Stimulated activated CD4-positive, alpha-beta T cell treated with anti-CD3 and anti-CD28 coated beads, Interleukin-1b, Interleukin-23, amount 100 ng/mL, for 1 hour (primary cell): Measurements from ENCODE around the gene PLGRKT.
"Not testable (repeated sequence)": the region's sequence is repeated elsewhere in the genome, so short reads cannot be mapped to it uniquely, and the experiment has no call there.

Source experiments
- DNase-seq, 2 donors: peaks; one replicate each; pipeline ENCODE4 v3.0.0-alpha.2; 2020; ENCODE audit warnings: low read depth in 2 of 2

The PLGRKT gene

DNA sequence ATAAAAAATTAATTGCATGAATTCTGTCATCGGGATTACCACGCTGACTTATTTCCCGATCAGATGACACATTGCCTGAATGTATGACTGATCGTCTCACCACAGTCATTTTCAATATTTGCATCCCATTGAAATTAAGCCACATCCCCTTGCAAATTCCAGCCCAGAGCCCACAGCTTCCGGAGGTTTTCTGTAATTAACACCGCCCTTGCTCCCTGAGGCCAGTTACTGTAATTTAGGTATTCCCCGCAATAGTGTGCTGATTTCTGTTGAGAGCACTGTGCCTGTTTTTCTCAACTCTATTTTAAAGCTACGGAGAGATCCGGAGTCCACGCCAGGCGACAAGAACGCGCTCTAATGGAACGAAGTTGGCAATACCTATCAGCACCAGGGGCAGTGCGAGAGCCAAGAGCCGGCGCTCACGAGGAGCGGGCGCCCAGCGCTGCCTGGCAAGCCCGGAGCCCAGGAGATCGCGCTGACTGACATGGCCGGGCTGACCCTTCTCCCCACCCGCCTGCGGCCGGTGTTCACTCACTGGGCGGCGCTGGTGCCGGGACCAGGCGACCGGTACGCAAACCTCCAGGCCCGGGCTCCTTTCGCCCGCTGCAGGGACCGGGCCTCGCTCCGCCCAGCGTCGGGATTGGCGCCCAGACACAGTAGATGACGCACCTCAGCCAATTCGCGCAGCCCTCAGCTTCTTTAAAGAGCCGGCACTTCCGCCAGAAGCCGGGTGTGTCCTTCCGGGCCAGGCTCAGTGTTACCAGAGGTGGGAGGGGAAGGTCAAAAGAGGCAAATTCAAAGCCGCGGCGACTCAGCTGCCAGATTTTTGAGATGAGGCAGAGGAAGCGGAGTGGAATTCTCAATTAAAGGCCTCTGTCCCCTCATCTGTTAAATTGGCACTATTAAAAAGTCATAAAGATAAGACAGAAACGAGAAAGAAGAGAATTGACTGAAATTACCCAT, at the start of gene PLGRKT:
PLGRKT (minus strand) TSS at position 672 of the 963 bp plus-strand sequence. CDS start 5,948 bp downstream, outside the sequence.
- peak; percentile 74 to 75 for DNase-seq

- DNase-seq = no peak
Measured at GRCh38 chr9:5486988-5487387, 49.3 kb upstream of the PLGRKT start.

DNA sequence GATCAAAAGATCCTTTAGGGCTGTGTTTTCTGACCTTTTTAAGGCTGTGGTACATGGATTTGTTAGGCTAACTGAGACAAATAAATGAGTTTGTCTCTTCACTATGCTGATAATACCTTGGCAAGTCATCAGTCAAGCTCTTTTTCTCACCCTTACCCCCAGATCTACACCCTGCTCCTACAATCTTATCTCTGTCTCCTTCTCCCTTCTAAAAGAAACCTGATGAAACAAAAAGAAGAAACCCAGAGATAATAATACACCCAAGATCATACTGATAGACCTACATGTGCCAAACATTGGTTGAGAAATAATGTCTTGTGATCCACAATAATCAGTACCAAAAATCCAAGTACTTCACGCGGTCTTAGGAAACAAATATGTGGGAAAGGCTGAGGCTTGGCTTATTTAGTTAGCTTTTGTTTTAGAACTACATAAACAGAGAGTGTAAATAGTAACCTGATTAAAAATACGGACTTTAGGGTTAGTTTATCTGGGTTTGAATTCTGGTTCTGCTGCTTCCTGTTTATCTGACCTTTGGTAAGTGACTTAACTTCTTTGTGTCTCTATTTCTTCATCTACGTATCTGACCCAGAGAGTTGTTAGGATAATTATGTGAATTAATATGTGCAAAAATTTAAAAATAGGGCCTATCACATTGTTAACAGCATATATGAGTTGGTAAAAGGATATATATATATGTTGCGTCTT, 47.8 kb upstream of the PLGRKT start:
- DNase-seq = no peak

GRCh38 chr9:5483306-5483705, 45.6 kb upstream of the PLGRKT start:
- DNase-seq = no peak

DNA sequence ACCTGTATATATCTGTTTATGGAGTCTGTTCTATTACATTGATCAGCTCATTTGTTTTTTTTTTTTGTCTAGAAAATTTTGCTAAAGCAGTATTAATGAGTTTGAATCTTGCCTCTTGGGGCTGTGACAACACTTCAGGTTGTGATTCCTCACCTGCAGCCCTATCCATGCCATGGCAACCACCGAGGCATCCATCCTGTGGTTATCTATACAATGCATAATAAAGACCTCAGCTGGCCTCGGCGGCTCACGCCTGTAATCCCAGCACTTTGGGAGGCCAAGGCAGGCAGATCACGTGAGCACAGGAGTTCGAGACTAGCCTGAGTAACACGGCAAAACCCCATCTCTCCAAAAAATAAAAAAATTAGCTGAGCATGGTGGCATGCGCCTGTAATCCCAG, 44.5 kb upstream of the PLGRKT start:
- DNase-seq = no peak

GRCh38 chr9:5481322-5482040, 43.8 kb upstream of the PLGRKT start:
- no peak for DNase-seq

DNA sequence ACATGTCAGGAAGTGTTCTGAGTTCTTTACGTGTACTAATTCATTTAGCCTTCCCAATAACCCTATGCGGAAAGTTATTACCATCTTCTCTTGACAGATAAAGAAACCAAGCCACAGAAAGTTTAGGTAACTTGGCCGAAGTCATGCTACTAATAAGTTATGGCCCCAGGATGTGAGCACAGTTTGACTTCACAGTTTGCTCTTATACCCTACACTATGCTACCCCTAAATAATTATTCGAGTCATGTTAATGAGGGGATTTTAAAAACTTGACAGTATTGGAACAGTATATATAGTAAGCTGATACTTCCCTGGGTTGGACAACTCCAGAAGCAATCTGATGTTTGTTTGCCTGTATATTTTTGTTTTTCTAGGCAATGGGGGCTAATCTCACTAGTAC, 43.2 kb upstream of the PLGRKT start:
- DNase-seq = no peak

- DNase-seq = no peak
Measured at GRCh38 chr9:5479994-5480694, 42.4 kb upstream of the PLGRKT start.

DNA sequence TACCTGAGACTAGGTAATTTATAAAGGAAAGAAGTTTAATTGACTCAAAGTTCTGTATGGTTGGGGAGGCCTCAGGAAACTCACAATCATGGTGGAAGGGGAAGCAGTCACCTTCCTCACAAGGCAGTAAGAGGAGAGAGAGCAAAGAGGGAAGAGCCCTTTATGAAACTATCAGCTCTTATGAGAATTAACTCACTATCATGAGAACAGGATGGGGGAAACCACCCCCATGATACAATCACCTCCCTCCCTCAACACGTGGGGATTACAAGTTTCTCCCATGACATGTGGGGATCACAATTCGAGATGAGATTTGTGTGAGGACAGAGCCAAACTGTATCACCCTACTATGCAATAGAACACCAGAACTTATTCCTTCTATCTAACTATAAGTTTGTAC, 40.5 kb upstream of the PLGRKT start:
- DNase-seq = no peak

- not testable (repeated sequence) for DNase-seq
Measured at GRCh38 chr9:5475611-5476010, 37.9 kb upstream of the PLGRKT start.

- DNase-seq = no peak
Measured at GRCh38 chr9:5470816-5471215, 33.1 kb upstream of the PLGRKT start.

- DNase-seq = no peak
Measured at GRCh38 chr9:5470122-5470521, 32.4 kb upstream of the PLGRKT start.

DNA sequence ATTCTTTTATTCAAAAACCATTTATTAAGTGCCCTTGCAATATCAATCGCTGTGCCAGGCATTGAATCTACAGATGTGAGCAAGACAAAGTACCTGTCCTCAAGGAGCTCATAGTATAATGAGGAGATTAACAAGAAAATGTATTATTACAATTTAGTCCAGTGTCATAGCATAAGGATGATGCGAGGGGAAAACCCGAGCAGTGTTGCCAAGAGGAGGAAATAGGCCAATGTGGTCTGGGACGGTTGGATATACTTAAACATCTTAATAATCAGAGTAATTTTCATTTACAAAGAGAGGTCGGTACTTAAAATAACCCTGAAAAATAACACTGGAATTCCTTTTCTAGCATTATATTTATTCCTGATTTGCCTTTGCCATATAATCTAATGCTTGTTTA, 31.1 kb upstream of the PLGRKT start:
- no peak for DNase-seq

DNA sequence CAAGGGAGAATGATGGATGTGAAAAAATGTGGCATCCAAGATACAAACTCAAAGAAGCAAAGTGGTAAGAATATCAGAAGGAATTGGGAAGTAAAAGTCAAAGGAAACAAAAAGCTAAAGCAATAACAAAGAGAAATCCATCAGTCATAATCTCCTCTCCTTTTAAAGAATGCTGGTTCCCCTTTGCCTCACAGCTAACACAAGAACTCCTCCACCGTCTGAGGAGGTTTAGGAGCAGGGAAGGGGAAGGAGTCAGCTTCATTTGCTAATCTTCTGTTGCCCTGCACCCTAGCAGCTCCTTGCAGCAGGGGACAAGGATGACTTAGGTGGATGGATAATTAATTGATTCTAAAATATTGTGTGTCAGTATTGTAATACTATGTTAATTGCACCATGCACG, 29.0 kb upstream of the PLGRKT start:
- no peak for DNase-seq

DNA sequence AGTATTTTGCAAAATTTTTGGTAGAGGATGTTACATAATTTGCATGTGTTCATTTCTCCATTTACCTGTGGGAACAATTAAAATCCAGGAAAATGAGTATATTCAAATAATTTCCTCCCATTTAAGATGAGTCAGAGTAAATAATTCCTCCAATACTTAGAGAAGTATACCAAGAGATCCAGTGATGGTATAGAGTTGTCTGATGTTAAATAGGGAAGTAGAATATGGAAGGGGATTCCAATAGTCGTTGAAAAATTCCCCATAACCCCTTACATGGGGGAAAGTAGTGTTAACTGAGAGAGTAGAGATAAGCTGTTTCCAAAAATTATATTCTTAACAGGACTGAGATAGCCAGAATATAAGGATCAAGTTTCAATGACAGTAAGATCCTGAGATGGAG, 28.3 kb upstream of the PLGRKT start:
- DNase-seq = no peak

DNA sequence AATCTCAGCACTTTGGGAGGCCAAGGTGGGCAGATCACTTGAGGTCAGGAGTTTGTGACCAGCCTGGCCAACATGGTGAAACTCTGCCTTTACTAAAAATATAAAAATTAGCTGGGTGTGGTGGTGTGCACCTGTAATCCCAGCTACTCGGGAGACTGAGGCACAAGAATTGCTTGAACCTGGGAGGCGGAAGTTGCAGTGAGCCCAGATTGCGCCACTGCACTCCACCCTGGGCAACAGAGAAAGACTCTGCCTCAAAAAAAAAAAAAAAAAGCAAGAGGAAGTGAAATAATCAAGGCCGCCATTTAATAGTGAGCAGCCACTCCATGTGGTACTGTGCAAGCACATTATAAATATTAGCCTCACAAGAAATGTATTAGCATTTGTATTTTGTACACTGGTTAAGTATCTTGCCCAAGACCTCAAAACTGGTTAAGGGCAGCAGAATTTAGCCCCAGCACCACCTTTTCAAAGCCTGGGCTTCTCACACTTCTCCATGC, 27.2 kb upstream of the PLGRKT start:
- DNase-seq = not testable (repeated sequence)

DNA sequence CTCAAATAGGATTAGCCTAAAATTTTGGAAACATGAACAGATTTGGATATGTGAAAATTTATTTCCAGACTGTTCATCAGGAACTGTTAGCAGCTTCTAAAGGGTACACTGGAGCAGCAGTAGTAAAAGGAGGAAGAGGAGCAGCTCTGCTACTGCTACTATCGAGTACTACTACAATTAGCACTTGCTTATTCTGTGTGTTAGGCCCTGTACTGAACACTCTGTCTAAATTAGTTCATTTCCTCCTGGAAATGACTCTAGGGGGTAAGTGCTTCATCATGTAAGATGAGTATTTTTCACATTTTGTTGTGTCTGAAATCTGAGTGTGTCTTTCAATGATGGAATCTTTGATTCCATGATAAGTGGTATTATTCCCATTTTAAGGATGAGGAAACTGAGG, 22.4 kb upstream of the PLGRKT start:
- no peak for DNase-seq

DNA sequence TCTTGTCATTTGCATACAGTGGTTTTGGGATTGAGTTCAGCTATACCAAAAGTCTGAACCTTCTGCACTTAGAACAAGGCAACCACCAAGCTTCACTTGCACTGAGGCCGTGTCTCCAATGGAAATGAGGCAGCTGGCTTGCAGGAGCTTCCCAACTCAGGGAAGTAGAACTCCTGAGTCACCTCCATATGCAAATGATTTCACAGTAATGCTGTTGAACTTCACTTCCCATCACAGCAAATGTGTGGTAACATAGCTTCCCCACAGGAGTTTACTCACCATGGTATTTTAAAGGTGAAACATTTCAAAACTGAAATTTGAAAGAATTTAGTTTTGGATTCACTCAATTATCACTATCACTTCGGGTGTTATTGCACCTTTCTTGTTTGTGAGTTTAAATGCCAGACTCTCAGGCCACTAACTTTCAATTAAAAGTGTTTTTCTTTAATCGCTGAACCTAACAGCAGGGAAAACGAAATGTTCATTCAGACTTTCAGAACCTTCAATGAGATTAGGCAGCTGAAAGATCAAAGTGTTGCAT, 21.6 kb upstream of the PLGRKT start:
- no peak for DNase-seq

DNA sequence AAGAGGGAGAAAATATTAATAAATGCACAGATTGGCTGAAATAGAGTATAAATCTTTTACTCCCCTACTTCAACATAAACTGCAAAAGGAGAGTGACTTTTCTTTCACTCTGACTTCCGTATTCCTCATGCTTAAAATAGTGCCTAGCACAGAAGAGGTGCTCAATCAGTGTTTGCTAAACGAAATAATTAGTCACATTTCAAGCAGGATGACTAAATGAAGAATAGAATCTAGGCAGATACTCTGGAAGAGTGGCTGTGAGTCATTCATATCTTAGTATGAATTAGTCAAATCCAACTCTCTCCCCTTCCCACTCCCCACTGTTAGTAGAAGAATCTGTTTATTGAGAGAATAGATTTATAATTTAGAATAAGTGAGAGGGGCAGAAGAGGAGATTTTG, 17.5 kb upstream of the PLGRKT start:
- no peak for DNase-seq

DNA sequence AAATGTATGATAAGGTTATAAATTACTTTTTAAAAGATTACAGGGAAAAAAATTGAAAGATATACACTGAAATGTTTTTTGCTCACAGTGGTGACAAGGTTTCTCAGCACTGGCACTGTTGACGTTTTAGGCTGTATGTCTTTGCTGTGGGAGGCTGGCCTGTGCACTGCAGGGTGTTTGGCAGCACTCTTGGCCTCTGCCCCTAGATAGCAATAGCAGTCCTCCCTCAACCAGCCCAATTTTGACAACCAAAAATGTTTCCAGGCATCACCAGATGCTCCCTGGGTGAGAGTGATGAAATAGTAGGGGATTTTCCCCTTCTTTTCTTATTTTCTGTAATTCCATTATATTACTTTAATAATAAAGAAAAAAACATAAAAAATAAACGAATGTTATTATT, 15.9 kb upstream of the PLGRKT start:
- DNase-seq = no peak

DNA sequence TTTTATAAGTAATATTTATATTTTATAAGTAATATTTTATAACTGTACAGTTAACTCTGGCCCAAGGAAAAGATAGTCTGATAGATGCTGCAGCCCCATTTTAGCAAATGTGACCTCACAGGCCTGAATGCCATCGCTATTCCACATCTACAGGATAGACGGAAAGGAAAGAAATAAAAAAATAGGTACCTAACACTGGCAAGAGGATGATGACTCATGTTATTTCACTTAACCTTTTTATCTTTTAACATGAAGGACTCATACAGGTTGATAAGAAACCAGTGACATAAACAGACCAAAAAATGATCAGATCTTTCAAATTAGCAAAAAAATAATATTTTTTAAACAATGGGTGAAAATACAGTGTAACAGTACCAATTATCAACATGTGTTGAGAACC, 15.3 kb upstream of the PLGRKT start:
- DNase-seq = no peak
